OCI-LY1 (cell line): ENCODE results near the gene WWOX.

ENCODE experiments used
- H2AFZ ChIP-seq: fragments of 200-600 bp; sonication (generic), shearing (Covaris generic); 2 replicates; pipeline ENCODE4 v1.6.0; 2014; ENCODE audit warnings: antibody characterized with exemption, mild to moderate bottlenecking, low read length
- H3F3A ChIP-seq: fragments of 200-600 bp; sonication (generic), shearing (Covaris generic); 2 replicates; pipeline ENCODE4 v1.6.0; 2014; ENCODE audit warnings: mild to moderate bottlenecking, antibody characterized with exemption, low read length, moderate library complexity; ENCODE audit not compliant: insufficient read depth
- H3K27ac ChIP-seq: fragments of 200-600 bp; sonication (generic); 2 replicates; pipeline ENCODE4 v1.5.1; 2014; ENCODE audit warnings: low read length, mixed run types, mild to moderate bottlenecking, low read depth; ENCODE audit not compliant: poor library complexity, severe bottlenecking
- H3K27me3 ChIP-seq: fragments of 200-600 bp; sonication (generic); 2 replicates; pipeline ENCODE4 v1.6.0; 2014; ENCODE audit warnings: antibody characterized with exemption, mild to moderate bottlenecking, low read length, moderate library complexity; ENCODE audit not compliant: insufficient read depth
- H3K36me3 ChIP-seq: fragments of 200-600 bp; sonication (generic); 2 replicates; pipeline ENCODE4 v1.6.1; 2014; ENCODE audit warnings: mild to moderate bottlenecking, antibody characterized with exemption, low read length, moderate library complexity, mixed read lengths; ENCODE audit not compliant: insufficient read depth
- H3K4me1 ChIP-seq: fragments of 200-600 bp; sonication (generic); 2 replicates; pipeline ENCODE4 v1.5.1; 2014; ENCODE audit warnings: mild to moderate bottlenecking, low read length, moderate library complexity; ENCODE audit not compliant: insufficient read depth, severe bottlenecking
- H3K4me2 ChIP-seq: fragments of 200-600 bp; sonication (generic), shearing (Covaris generic); 2 replicates; pipeline ENCODE4 v1.6.1; 2014; ENCODE audit warnings: low read length
- H3K4me3 ChIP-seq: fragments of 200-600 bp; sonication (generic); 2 replicates; pipeline ENCODE4 v1.5.1; 2014; ENCODE audit warnings: low read length, low read depth, mild to moderate bottlenecking, mixed read lengths; ENCODE audit not compliant: poor library complexity, severe bottlenecking
- H3K79me2 ChIP-seq: fragments of 200-600 bp; shearing (Covaris generic); 2 replicates; pipeline ENCODE4 v1.6.1; 2016; ENCODE audit warnings: mixed run types, low read length, mixed read lengths; ENCODE audit not compliant: insufficient read depth
- H3K9ac ChIP-seq: fragments of 200-600 bp; sonication (generic), shearing (Covaris generic); 2 replicates; pipeline ENCODE4 v1.6.1; 2014; ENCODE audit warnings: mild to moderate bottlenecking, low read length, mixed read lengths
- H3K9me2 ChIP-seq: fragments of 200-600 bp; sonication (generic), shearing (Covaris generic); 2 replicates; pipeline ENCODE4 v1.6.1; 2014; ENCODE audit warnings: low read depth, mild to moderate bottlenecking, low read length, mixed read lengths
- H3K9me3 ChIP-seq: fragments of 200-600 bp; shearing (Covaris generic); 2 replicates; pipeline ENCODE4 v1.6.1; 2014; ENCODE audit warnings: low read length, mixed read lengths
- H4K20me1 ChIP-seq: fragments of 200-600 bp; sonication (generic), shearing (Covaris generic); 2 replicates; pipeline ENCODE4 v1.6.0; 2016; ENCODE audit warnings: mild to moderate bottlenecking, low read length; ENCODE audit not compliant: insufficient read depth
- CTCF ChIP-seq: fragments of 200-600 bp; sonication (generic), shearing (Covaris generic); IDR thresholded peaks from 2 replicates; pipeline ENCODE4 v1.5.1; 2017; ENCODE audit warnings: mild to moderate bottlenecking, antibody characterized with exemption, low read length, moderate library complexity, mixed read lengths
- EZH2 ChIP-seq: fragments of 200-600 bp; sonication (generic), shearing (Covaris generic); IDR thresholded peaks from 2 replicates; pipeline ENCODE4 v1.8.0; 2017; ENCODE audit warnings: borderline replicate concordance, mixed run types, mild to moderate bottlenecking, antibody characterized with exemption, low read length, moderate library complexity, mixed read lengths

The WWOX gene

DNA sequence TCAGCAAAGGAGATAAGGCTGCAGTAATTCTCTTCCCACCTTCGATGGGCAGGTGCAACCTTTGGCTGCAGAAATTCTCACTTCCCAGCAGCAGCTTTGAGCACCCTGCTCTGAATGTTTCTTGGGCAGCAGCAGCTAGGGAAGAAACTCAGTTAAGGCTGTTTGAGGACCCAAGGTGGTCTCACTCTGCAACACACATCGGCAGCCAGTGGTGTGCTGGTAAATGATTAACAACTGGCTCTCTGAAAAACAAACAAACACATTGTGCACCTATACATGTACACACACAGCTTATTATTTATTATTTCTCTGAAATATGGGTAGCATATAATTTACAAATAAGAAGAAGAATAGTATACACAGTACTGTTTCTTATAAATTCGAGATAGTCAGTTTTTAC, 685.8 kb downstream of the WWOX start:
- no peaks in the 10 kb centered on the region for H3K9me3 ChIP-seq
- no peaks in the 10 kb centered on the region for H3K9me2 ChIP-seq
- H3K27ac ChIP-seq = no peak overlapping the region
- H3K79me2 ChIP-seq = no peaks in the 10 kb centered on the region
- no peak overlapping the region for H3K4me2 ChIP-seq
- no peaks in the 10 kb centered on the region for H3K27me3 ChIP-seq
- no peaks in the 10 kb centered on the region for H3K4me1 ChIP-seq
- H3K36me3 ChIP-seq = no peaks in the 10 kb centered on the region
- no peak overlapping the region for H2AFZ ChIP-seq
- H3K9ac ChIP-seq = no peak overlapping the region
- no peak for TF ChIP-seq CTCF
- TF ChIP-seq EZH2 = no peak
- no peak overlapping the region for H3K4me3 ChIP-seq
- H4K20me1 ChIP-seq = no peaks in the 10 kb centered on the region
- H3F3A ChIP-seq = no peaks in the 10 kb centered on the region

DNA sequence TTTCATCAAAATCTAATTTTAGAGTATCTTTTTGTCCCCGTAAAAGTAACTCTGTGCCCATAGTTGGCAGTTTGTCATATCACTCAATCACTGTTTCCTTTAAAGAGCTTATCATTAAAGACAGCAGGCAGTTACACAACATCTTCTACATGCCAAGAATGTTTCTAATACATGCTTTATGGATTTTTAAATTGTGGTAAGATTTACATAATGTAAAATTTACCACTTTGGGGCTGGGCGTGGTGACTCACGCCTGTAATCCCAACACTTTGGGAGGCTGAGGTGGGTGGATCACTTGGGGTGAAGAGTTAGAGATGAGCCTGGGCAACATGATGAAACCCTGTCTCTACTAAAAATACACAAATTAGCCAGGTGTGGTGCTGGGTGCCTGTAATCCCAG, 687.2 kb downstream of the WWOX start:
- no peaks in the 10 kb centered on the region for H3K4me1 ChIP-seq
- H2AFZ ChIP-seq = no peak overlapping the region
- no peak for TF ChIP-seq CTCF
- no peak for TF ChIP-seq EZH2
- no peaks in the 10 kb centered on the region for H3K9me2 ChIP-seq
- no peak overlapping the region for H3K9ac ChIP-seq
- H3K4me2 ChIP-seq = no peak overlapping the region
- H3K27ac ChIP-seq = no peak overlapping the region
- no peaks in the 10 kb centered on the region for H4K20me1 ChIP-seq
- no peaks in the 10 kb centered on the region for H3F3A ChIP-seq
- no peaks in the 10 kb centered on the region for H3K9me3 ChIP-seq
- no peaks in the 10 kb centered on the region for H3K79me2 ChIP-seq
- H3K36me3 ChIP-seq = no peaks in the 10 kb centered on the region
- no peak overlapping the region for H3K4me3 ChIP-seq
- no peaks in the 10 kb centered on the region for H3K27me3 ChIP-seq

DNA sequence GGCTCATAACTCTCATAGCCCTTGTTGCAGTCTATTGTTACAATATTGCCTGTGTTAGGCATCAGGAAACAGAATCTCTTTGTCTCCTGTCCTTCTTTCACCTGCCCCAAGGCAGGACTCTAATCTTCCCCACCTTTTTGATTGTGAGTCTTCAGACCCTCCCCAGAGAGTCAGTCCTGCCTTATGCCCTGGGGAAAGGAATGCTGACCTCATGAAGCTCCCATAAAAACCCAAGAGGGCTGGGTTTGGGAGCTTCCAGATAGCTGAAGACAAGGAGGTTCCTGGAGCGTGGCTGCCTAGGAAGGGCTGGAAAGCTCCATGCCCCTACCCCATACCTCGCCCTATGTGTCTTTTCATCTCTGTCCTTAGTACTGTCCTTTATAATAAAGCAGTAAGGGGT, 688.8 kb downstream of the WWOX start:
- Histone ChIP-seq H3K9me3 (no peaks in the 10 kb centered on the region), H3K36me3 (no peaks in the 10 kb centered on the region), H2AFZ (no peak overlapping the region), H3K4me2 (no peak overlapping the region), H4K20me1 (no peaks in the 10 kb centered on the region), H3K79me2 (no peaks in the 10 kb centered on the region), H3K9ac (no peak overlapping the region), H3K4me3 (no peak overlapping the region), H3K9me2 (no peaks in the 10 kb centered on the region), H3K27me3 (no peaks in the 10 kb centered on the region), H3F3A (no peaks in the 10 kb centered on the region), H3K4me1 (no peaks in the 10 kb centered on the region), H3K27ac (no peak overlapping the region)
- no peak for TF ChIP-seq EZH2
- TF ChIP-seq CTCF = no peak
